Endothelial cell of umbilical vein (primary cell): ENCODE measurements around the gene TRAPPC2L. TPM values are rescaled to one million over a fixed set of nuclear protein-coding genes. Genes with fewer than 3 reads are reported as not detected.

Experiments
- BruUV-seq: library from RNA; stranded (reverse); fragments of 400-500 nt; replicated peaks from 2 replicates; lab custom pipeline; 2021; lab: Mats Ljungman, UMichigan
- CTCF ChIA-PET: fragments of 300-600, 350-600 bp; sonication (Branson Sonifier 250); formaldehyde crosslinking; loops from one replicate; lab custom pipeline; 2021; ENCODE audit warnings: antibody characterized with exemption, inconsistent platforms; lab: Charles Lee
- POLR2A ChIA-PET: fragments of 300-600, 350-600 bp; sonication (Branson Sonifier 250); formaldehyde crosslinking; loops from one replicate; lab custom pipeline; 2021; ENCODE audit warnings: antibody characterized with exemption, inconsistent platforms; lab: Charles Lee
- DNase-seq: peaks from one replicate; pipeline ENCODE4 v3.0.0-alpha.2; 2011; ENCODE audit warnings: low read depth, low spot score
- FAIRE-seq: peaks from 2 replicates; lab custom pipeline; 2011; peaks lifted over from hg19 to GRCh38; lab: Jason Lieb, UNC
- H2AFZ ChIP-seq: 2 replicates; pipeline ENCODE4 v1.6.0; 2012; ENCODE audit warnings: low read depth, low read length, control low read depth, inconsistent platforms
- H3K27ac ChIP-seq: 2 replicates; pipeline ENCODE4 v1.5.1; 2011; ENCODE audit warnings: low read depth, mild to moderate bottlenecking, control low read depth, low read length, moderate library complexity; ENCODE audit not compliant: insufficient read depth
- H3K27me3 ChIP-seq, 2 experiments: 2 replicates each; pipeline versions ENCODE4 v1.6.0 to v1.6.1; 2011; ENCODE audit warnings: low read length in 2 of 2, mixed read lengths in 1 of 2; ENCODE audit not compliant: control insufficient read depth in 2 of 2, insufficient read depth in 2 of 2
- H3K36me3 ChIP-seq, 2 experiments: 2 replicates in 1 of 2; 3 replicates in 1 of 2; pipeline ENCODE4 v1.5.1; 2011; ENCODE audit warnings: low read length in 2 of 2, mild to moderate bottlenecking in 1 of 2, moderate library complexity in 1 of 2; ENCODE audit not compliant: control insufficient read depth in 2 of 2, insufficient read depth in 2 of 2; ENCODE audit errors: extremely low read depth in 1 of 2
- H3K4me1 ChIP-seq: 3 replicates; pipeline ENCODE4 v1.5.1; 2011; ENCODE audit warnings: mild to moderate bottlenecking, low read length; ENCODE audit not compliant: control insufficient read depth, insufficient read depth; ENCODE audit errors: extremely low read depth
- H3K4me2 ChIP-seq: 2 replicates; pipeline ENCODE4 v1.6.1; 2011; ENCODE audit warnings: low read length, control low read depth, mixed read lengths; ENCODE audit not compliant: insufficient read depth
- H3K4me3 ChIP-seq, 3 experiments: fragments of 200-600 bp in 1 of 3; sonication (generic), shearing (Covaris generic) in 1 of 3; replicated peaks in 1 of 3; 2 replicates each; pipeline ENCODE4 v1.5.1; 2011 to 2016; ENCODE audit warnings: control low read depth in 3 of 3, low read length in 3 of 3, mild to moderate bottlenecking in 2 of 3, inconsistent platforms in 1 of 3, low read depth in 1 of 3, moderate library complexity in 1 of 3; ENCODE audit not compliant: insufficient read depth in 1 of 3
- H3K79me2 ChIP-seq: 2 replicates; pipeline ENCODE4 v1.6.0; 2012; ENCODE audit warnings: low read length, inconsistent platforms; ENCODE audit not compliant: control insufficient read depth, insufficient read depth
- H3K9ac ChIP-seq: replicated peaks from 2 replicates; pipeline ENCODE3; 2011; ENCODE audit warnings: low read length, control low read depth; ENCODE audit not compliant: insufficient read depth; ENCODE audit errors: extremely low read depth
- H3K9me1 ChIP-seq: replicated peaks from 3 replicates; pipeline ENCODE4 v1.6.0; 2011; ENCODE audit warnings: mild to moderate bottlenecking, low read length; ENCODE audit not compliant: control insufficient read depth, insufficient read depth; ENCODE audit errors: extremely low read depth
- H3K9me3 ChIP-seq: replicated peaks from 2 replicates; pipeline ENCODE4 v1.5.1; 2012; ENCODE audit warnings: low read length, inconsistent platforms; ENCODE audit not compliant: control insufficient read depth, insufficient read depth
- H4K20me1 ChIP-seq: replicated peaks from 2 replicates; pipeline ENCODE3; 2011; ENCODE audit warnings: mild to moderate bottlenecking, low read length; ENCODE audit not compliant: control insufficient read depth, insufficient read depth; ENCODE audit errors: extremely low read depth
- EZH2 ChIP-seq: IDR thresholded peaks from 2 replicates; pipeline ENCODE4 v1.6.1; 2012; ENCODE audit warnings: borderline replicate concordance, low read depth, mild to moderate bottlenecking, moderate library complexity, low read length, inconsistent platforms; ENCODE audit not compliant: severe bottlenecking
- FOS ChIP-seq: IDR thresholded peaks from 2 replicates; pipeline ENCODE4 v1.6.1; 2011; ENCODE audit warnings: mild to moderate bottlenecking, low read length, moderate library complexity, borderline replicate concordance; ENCODE audit not compliant: insufficient read depth
- GATA2 ChIP-seq: IDR thresholded peaks from 2 replicates; pipeline ENCODE4 v1.7.0; 2011; ENCODE audit warnings: low read depth, mild to moderate bottlenecking, moderate library complexity, mixed read lengths, low read length; ENCODE audit not compliant: insufficient read length, insufficient read depth
- JUN ChIP-seq: IDR thresholded peaks from 2 replicates; pipeline ENCODE4 v1.6.1; 2011; ENCODE audit warnings: borderline replicate concordance, low read depth; ENCODE audit not compliant: insufficient read length, insufficient read depth
- MYC ChIP-seq: IDR thresholded peaks from one replicate; pipeline ENCODE4 v1.6.1; 2011; ENCODE audit warnings: mild to moderate bottlenecking, low read depth, low read length
- POLR2A ChIP-seq: IDR thresholded peaks from 2 replicates; pipeline ENCODE4 v1.6.1; 2012; ENCODE audit warnings: low read depth, mild to moderate bottlenecking, control low read depth, low read length
- POLR2AphosphoS5 ChIP-seq: IDR thresholded peaks from 2 replicates; pipeline ENCODE4 v1.6.1; 2012; ENCODE audit warnings: low read depth, mild to moderate bottlenecking, control low read depth, low read length, moderate library complexity; ENCODE audit not compliant: insufficient read depth
- dilution Hi-C: fragments of 300-500 bp; cut with MboI; formaldehyde crosslinking; loops from one replicate; pipeline ENCODE4 v1.15.0; 2019; ENCODE audit warnings: low sequenced_read_pairs; ENCODE audit not compliant: extremely low pct_ligation_motif_present
- intact Hi-C: fragments of 100-400 bp; cut with micrococcal nuclease; formaldehyde crosslinking; loops from one replicate; pipeline ENCODE4 v1.10.0; 2022
- polyA plus RNA-seq, 4 experiments: library from polyadenylated mRNA; depleted of rRNA in 3 of 4; stranded (reverse) in 3 of 4; unstranded in 1 of 4; fragments of >200 nt; gene quantifications; 2 replicates each; pipeline versions ENCODE4 v1.2.1 to v1.2.3, GENCODE V29; 2011 to 2012; ENCODE audit warnings: missing spikeins in 1 of 4
- total RNA-seq: library from RNA; stranded (reverse); gene quantifications from 2 replicates; pipeline ENCODE4 v1.2.3, GENCODE V29; 2021
- TF ChIP-seq, protein P1 (sequence below), 2 donors: IDR thresholded peaks; 1 replicate in 1 of 2; 2 replicates in 1 of 2; pipeline ENCODE4 v1.5.1; 2011; ENCODE audit warnings: low read length in 2 of 2, mild to moderate bottlenecking in 2 of 2, moderate library complexity in 2 of 2, control low read depth in 1 of 2, inconsistent platforms in 1 of 2, low read depth in 1 of 2; ENCODE audit not compliant: insufficient read depth in 1 of 2; ENCODE audit errors: extremely low read depth in 1 of 2
- TF ChIP-seq, protein P2 (sequence below): IDR thresholded peaks from 2 replicates; pipeline ENCODE4 v1.6.1; 2011; ENCODE audit not compliant: insufficient read depth, insufficient read length

The TRAPPC2L gene
- total and polyA plus RNA-seq, 2 donors (not counting 3 experiments of a cell fraction or from before 2014, with no cell fraction given), result 61.9 to 131 TPM

GRCh38 chr16:88831838-88832237 is 25.1 kb upstream of the TRAPPC2L start:
- Histone ChIP-seq H4K20me1 (no peaks in the 10 kb centered on the region), H3K9me1 (no peaks in the 10 kb centered on the region), H3K27me3 (no peaks in the 10 kb centered on the region), H3K4me2 (no peak overlapping the region), H3K36me3 (peaks cover 0 to 3% of the 10 kb centered on the region in 2 experiments), H3K9ac (no peak overlapping the region), H3K9me3 (no peaks in the 10 kb centered on the region), H3K79me2 (no peaks in the 10 kb centered on the region), H3K4me3 (no peak overlapping the region), H2AFZ (no peak overlapping the region), H3K27ac (no peak overlapping the region), H3K4me1 (no peaks in the 10 kb centered on the region)
- dilution Hi-C loops, result no loop called here
- FAIRE-seq (no peak), DNase-seq (no peak)
- TF ChIP-seq, protein P1, sequence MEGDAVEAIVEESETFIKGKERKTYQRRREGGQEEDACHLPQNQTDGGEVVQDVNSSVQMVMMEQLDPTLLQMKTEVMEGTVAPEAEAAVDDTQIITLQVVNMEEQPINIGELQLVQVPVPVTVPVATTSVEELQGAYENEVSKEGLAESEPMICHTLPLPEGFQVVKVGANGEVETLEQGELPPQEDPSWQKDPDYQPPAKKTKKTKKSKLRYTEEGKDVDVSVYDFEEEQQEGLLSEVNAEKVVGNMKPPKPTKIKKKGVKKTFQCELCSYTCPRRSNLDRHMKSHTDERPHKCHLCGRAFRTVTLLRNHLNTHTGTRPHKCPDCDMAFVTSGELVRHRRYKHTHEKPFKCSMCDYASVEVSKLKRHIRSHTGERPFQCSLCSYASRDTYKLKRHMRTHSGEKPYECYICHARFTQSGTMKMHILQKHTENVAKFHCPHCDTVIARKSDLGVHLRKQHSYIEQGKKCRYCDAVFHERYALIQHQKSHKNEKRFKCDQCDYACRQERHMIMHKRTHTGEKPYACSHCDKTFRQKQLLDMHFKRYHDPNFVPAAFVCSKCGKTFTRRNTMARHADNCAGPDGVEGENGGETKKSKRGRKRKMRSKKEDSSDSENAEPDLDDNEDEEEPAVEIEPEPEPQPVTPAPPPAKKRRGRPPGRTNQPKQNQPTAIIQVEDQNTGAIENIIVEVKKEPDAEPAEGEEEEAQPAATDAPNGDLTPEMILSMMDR (IDR thresholded peaks at IDR 0.05; ENCODE audit: extremely low read depth in 1 of 2, insufficient read depth in 1 of 2, low read depth in 1 of 2, low read length in 2 of 2), result no peak
- TF ChIP-seq POLR2A, result no peak
- TF ChIP-seq, protein P2, sequence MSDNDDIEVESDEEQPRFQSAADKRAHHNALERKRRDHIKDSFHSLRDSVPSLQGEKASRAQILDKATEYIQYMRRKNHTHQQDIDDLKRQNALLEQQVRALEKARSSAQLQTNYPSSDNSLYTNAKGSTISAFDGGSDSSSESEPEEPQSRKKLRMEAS, result no peak
- no peak for TF ChIP-seq FOS
- no peak for TF ChIP-seq MYC
- CTCF ChIA-PET, result no interaction called here
- intact Hi-C loops, result no loop called here
- no TSS peak for BruUV-seq
- POLR2A ChIA-PET, result no interaction called here

DNA sequence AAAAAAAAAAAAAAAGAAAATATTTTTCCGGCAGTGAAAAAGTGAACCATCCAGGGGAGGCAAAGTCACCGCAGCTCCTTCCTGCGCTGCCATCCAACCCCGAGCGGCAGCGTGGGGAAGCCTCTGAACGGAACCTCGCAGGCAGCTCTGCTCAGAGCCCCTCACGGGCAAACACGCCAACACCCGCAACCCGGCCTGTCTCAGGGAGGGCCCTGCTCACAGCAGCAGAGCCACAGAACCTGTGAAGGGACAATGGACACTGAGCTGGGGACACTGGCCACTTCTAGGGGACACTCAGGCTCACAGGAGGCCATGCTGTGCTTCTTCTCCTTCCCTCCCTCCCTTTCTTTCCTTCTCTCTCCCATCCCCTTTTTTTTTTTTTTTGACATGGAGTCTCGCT is 23.8 kb upstream of the TRAPPC2L start:
- DNase-seq (no peak), FAIRE-seq (no peak)
- no peak overlapping the region for H3K4me3 ChIP-seq
- H3K79me2 ChIP-seq, result no peaks in the 10 kb centered on the region
- H3K9me3 ChIP-seq, result no peaks in the 10 kb centered on the region
- H3K27me3 ChIP-seq, result no peaks in the 10 kb centered on the region
- dilution Hi-C loops, result no loop called here
- H2AFZ ChIP-seq, result no peak overlapping the region
- CTCF ChIA-PET, result interaction anchor here (0.7 to 1.8 kb wide), 2 partner anchors 19 to 25 kb away, joined by 3 to 6 read pairs; no protein-coding TSS in a partner anchor
- H3K4me1 ChIP-seq, result no peaks in the 10 kb centered on the region
- H3K36me3 ChIP-seq, result peaks cover 0 to 3% of the 10 kb centered on the region in 2 experiments
- H3K9ac ChIP-seq, result no peak overlapping the region
- no peak overlapping the region for H3K27ac ChIP-seq
- no peak for TF ChIP-seq EZH2
- TF ChIP-seq, protein P2, result no peak
- TF ChIP-seq JUN, result no peak
- no peak for TF ChIP-seq GATA2
- TF ChIP-seq, protein P1 (IDR thresholded peaks at IDR 0.05; ENCODE audit: extremely low read depth in 1 of 2, insufficient read depth in 1 of 2, low read depth in 1 of 2, low read length in 2 of 2), result no peak
- TF ChIP-seq FOS, result no peak
- TF ChIP-seq POLR2AphosphoS5, result no peak
- TF ChIP-seq POLR2A, result no peak
- TF ChIP-seq MYC, result no peak
- intact Hi-C loops, result no loop called here
- no peak overlapping the region for H3K4me2 ChIP-seq
- no peaks in the 10 kb centered on the region for H4K20me1 ChIP-seq
- H3K9me1 ChIP-seq, result no peaks in the 10 kb centered on the region
- POLR2A ChIA-PET, result interaction anchor here (0.6 kb wide), 1 partner anchor 17 kb away, joined by 3 read pairs; no protein-coding TSS in a partner anchor
- no TSS peak for BruUV-seq
